K562 (cell line): Measurements from ENCODE around the gene PFDN2. TPM values are rescaled to one million over a fixed set of nuclear protein-coding genes. Genes with fewer than 3 reads are reported as not detected.

Source experiments
- ADNP ChIP-seq: fragments of 200-800 bp; sonication (Bioruptor generic); IDR thresholded peaks from 2 replicates; pipeline ENCODE4 v1.6.1; 2016; ENCODE audit warnings: missing genetic modification characterization, missing compliant biosample characterization
- CREM ChIP-seq: IDR thresholded peaks from 2 replicates; pipeline ENCODE4 v1.6.1; 2014; ENCODE audit warnings: antibody characterized with exemption, low read depth
- CTBP1 ChIP-seq: fragments of 450-650 bp; IDR thresholded peaks from 2 replicates; pipeline ENCODE4 v1.6.1; 2016; ENCODE audit warnings: borderline replicate concordance
- FOXA1 ChIP-seq: fragments of 450-650 bp; IDR thresholded peaks from 2 replicates; pipeline ENCODE4 v1.6.1; 2016; ENCODE audit warnings: mild to moderate bottlenecking, borderline replicate concordance
- HNRNPK ChIP-seq: fragments of 200-400 bp; formaldehyde crosslinking; IDR thresholded peaks from one replicate; pipeline ENCODE4 v1.6.1; 2018; ENCODE audit warnings: mild to moderate bottlenecking, low read depth, low read length; ENCODE audit not compliant: poor library complexity, severe bottlenecking
- MEF2D ChIP-seq: conservative IDR thresholded peaks from 2 replicates; pipeline ENCODE4 v1.6.1; 2016; ENCODE audit warnings: low read depth, missing genetic modification characterization, missing compliant biosample characterization
- MYNN ChIP-seq, 2 experiments: sonication (generic); formaldehyde crosslinking in 1 of 2; IDR thresholded peaks; 2 replicates each; pipeline versions ENCODE4 v1.5.0 to v1.6.1; 2016 to 2020; ENCODE audit warnings: antibody characterized with exemption in 1 of 2, missing genetic modification reagents in 1 of 2
- POLR2AphosphoS5 ChIP-seq: IDR thresholded peaks from 2 replicates; pipeline ENCODE4 v1.6.1; 2011; ENCODE audit warnings: mild to moderate bottlenecking, low read depth, low read length, moderate library complexity; ENCODE audit not compliant: control insufficient read depth, insufficient read depth
- POLR3G ChIP-seq: IDR thresholded peaks from 2 replicates; pipeline ENCODE4 v1.6.1; 2011; ENCODE audit not compliant: insufficient read length, insufficient replicate concordance; ENCODE audit errors: extremely low read depth
- RAD51 ChIP-seq: fragments of 450-650 bp; IDR thresholded peaks from 2 replicates; pipeline ENCODE4 v1.7.1; 2016; ENCODE audit warnings: low read depth, mild to moderate bottlenecking, borderline replicate concordance
- SIRT6 ChIP-seq: IDR thresholded peaks from one replicate; pipeline ENCODE4 v1.6.1; 2012; ENCODE audit warnings: low read depth, mild to moderate bottlenecking, control low read depth, inconsistent platforms, low read length, moderate library complexity
- SMARCA5 ChIP-seq: fragments of 450-650 bp; IDR thresholded peaks from 2 replicates; pipeline ENCODE4 v1.6.1; 2016
- TCF7L2 ChIP-seq: fragments of 150-350 bp; IDR thresholded peaks from 2 replicates; pipeline ENCODE4 v1.6.1; 2016; ENCODE audit warnings: low read depth, mild to moderate bottlenecking, low read length, moderate library complexity
- TEAD1 ChIP-seq, 2 experiments: fragments of 450-650 bp in 1 of 2; sonication (generic) in 1 of 2; formaldehyde crosslinking; IDR thresholded peaks; 2 replicates each; pipeline versions ENCODE4 v1.4.0 to v1.8.0; 2020 to 2022; ENCODE audit warnings: mild to moderate bottlenecking in 2 of 2, missing genetic modification reagents in 1 of 2
- TRIM24 ChIP-seq, 2 experiments: fragments of 450-650 bp; IDR thresholded peaks; 2 replicates each; pipeline ENCODE4 v1.6.1; 2016
- ZBTB17 ChIP-seq: fragments of 450-650 bp; formaldehyde crosslinking; IDR thresholded peaks from 2 replicates; pipeline ENCODE4 v1.4.0; 2020; ENCODE audit warnings: mild to moderate bottlenecking
- ZFX ChIP-seq: sonication (generic); formaldehyde crosslinking; IDR thresholded peaks from 2 replicates; pipeline ENCODE4 v1.8.0; 2022; ENCODE audit warnings: mild to moderate bottlenecking, missing genetic modification reagents, moderate library complexity
- polyA plus RNA-seq, 8 experiments: library from polyadenylated mRNA; depleted of rRNA in 4 of 8; stranded (reverse) in 5 of 8; unstranded in 3 of 8; fragments of >200 nt; fragmentation: Nextera tagmentation in 2 of 8; fragmentation: Illumina TruSeq in 1 of 8; extraction: Ambion mirVana in 2 of 8; extraction: Trizol in 1 of 8; gene quantifications; 2 replicates each; pipeline versions ENCODE4 v1.2.1 to v1.2.3, GENCODE V29; 2011 to 2014; ENCODE audit warnings: inconsistent platforms in 1 of 8, missing spikeins in 1 of 8
- total RNA-seq, 7 experiments: library from RNA; depleted of rRNA in 6 of 7; stranded (reverse); fragments of >200 nt in 6 of 7; fragmentation: Illumina TruSeq in 2 of 7; extraction: Trizol in 2 of 7; gene quantifications; 2 replicates each; pipeline versions ENCODE4 v1.2.1 to v1.2.3, GENCODE V29; 2011 to 2021; ENCODE audit warnings: low replicate concordance in 1 of 7
- TF ChIP-seq, protein P1 (sequence below): fragments of 250-450 bp; sonication (Bioruptor Pico); IDR thresholded peaks from 2 replicates; pipeline ENCODE4 v1.4.0; 2020; ENCODE audit warnings: borderline replicate concordance
- TF ChIP-seq, protein P2 (sequence below): fragments of 450-650 bp; IDR thresholded peaks from 2 replicates; pipeline ENCODE4 v1.6.1; 2016
- TF ChIP-seq, protein P3 (sequence below): sonication (generic); formaldehyde crosslinking; IDR thresholded peaks from 2 replicates; pipeline ENCODE4 v1.8.1; 2023; ENCODE audit warnings: mild to moderate bottlenecking, missing genetic modification reagents

Gene PFDN2
- total and polyA plus RNA-seq, 9 of the 15 experiments (the other 6 are each of a cell fraction or from before 2014, with no cell fraction given): 50.2 to 361 (median 144) TPM

DNA sequence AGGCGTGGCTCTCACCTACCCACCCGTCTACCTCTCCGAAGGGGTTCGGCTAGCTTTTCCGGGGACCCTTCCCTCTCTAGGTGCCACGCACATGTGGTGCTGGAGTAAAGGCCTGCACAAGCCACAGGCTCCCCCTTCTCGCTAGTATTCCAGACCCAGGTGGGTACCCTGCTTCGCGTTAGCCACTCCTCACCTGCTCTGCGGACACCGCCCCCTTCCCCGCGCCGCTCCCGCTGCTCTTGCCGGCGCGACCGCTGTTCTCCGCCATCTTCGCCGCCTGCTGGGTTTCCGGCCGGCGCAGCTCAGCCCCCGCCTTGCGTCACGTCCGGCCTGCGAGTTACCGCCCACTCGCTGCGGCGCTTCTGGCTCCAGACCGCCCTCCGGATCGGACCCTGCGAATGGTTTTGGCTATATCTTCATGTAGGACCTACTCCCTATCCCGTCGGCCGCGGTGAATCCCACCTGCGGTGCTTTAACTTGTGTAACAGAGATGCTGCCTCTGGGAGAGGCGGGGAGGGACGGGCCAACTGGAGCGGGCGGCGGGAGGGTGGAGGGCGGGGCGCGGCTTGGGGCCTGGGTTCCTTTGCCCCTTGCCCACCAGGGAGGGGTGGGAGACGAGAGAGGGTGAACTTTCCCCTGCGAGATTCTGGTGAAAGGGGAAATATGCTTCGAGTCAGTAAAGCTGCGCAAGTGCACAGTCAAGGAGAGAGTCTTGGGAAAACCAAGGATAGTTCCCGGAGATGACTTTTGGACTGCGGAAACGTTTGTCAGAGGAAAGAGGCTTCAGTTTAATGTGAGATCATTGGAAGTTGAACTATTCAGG, at the start of gene PFDN2, which contains the start of gene NIT1 (continued):
- TF ChIP-seq POLR2AphosphoS5 (peak; percentile 78), RAD51 (no peak), POLR3G (no peak), TCF7L2 (no peak), ADNP (tag) (no peak), ZFX (CRISPR knock-in tag) (0 out of 2 replicates have a peak, but pooled peaks have one; percentile 35), SMARCA5 (no peak), MEF2D (tag) (no peak), TRIM24 (IDR thresholded peaks at IDR 0.05) (no peak), CTBP1 (no peak), SIRT6 (no peak), CREM (peak; percentile 98), ZBTB17 (peak; percentile 74), MYNN (IDR thresholded peaks at IDR 0.05) (no peak), MYNN (CRISPR knock-in tag; IDR thresholded peaks at IDR 0.05) (no peak), TEAD1 (CRISPR knock-in tag; IDR thresholded peaks at IDR 0.05) (peak in 1 of 2 experiments; percentile 81; a peak in 2 of 4 replicates), HNRNPK (no peak), FOXA1 (no peak)
- TF ChIP-seq, protein P1, sequence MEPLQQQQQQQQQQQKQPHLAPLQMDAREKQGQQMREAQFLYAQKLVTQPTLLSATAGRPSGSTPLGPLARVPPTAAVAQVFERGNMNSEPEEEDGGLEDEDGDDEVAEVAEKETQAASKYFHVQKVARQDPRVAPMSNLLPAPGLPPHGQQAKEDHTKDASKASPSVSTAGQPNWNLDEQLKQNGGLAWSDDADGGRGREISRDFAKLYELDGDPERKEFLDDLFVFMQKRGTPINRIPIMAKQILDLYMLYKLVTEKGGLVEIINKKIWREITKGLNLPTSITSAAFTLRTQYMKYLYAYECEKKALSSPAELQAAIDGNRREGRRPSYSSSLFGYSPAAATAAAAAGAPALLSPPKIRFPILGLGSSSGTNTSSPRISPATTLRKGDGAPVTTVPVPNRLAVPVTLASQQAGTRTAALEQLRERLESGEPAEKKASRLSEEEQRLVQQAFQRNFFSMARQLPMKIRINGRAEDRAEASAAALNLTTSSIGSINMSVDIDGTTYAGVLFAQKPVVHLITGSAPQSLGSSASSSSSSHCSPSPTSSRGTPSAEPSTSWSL (CRISPR knock-in tag): no peak
- TF ChIP-seq, protein P2, sequence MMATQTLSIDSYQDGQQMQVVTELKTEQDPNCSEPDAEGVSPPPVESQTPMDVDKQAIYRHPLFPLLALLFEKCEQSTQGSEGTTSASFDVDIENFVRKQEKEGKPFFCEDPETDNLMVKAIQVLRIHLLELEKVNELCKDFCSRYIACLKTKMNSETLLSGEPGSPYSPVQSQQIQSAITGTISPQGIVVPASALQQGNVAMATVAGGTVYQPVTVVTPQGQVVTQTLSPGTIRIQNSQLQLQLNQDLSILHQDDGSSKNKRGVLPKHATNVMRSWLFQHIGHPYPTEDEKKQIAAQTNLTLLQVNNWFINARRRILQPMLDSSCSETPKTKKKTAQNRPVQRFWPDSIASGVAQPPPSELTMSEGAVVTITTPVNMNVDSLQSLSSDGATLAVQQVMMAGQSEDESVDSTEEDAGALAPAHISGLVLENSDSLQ: no peak
- TF ChIP-seq, protein P3, sequence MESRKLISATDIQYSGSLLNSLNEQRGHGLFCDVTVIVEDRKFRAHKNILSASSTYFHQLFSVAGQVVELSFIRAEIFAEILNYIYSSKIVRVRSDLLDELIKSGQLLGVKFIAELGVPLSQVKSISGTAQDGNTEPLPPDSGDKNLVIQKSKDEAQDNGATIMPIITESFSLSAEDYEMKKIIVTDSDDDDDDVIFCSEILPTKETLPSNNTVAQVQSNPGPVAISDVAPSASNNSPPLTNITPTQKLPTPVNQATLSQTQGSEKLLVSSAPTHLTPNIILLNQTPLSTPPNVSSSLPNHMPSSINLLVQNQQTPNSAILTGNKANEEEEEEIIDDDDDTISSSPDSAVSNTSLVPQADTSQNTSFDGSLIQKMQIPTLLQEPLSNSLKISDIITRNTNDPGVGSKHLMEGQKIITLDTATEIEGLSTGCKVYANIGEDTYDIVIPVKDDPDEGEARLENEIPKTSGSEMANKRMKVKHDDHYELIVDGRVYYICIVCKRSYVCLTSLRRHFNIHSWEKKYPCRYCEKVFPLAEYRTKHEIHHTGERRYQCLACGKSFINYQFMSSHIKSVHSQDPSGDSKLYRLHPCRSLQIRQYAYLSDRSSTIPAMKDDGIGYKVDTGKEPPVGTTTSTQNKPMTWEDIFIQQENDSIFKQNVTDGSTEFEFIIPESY (CRISPR knock-in tag): peak; percentile 0; the same call in 1 of the 2 replicates
